ENCODE data around the gene REL. TPM values are rescaled to one million over a fixed set of nuclear protein-coding genes. Genes with fewer than 3 reads are reported as not detected.

Gene REL
- total and polyA plus RNA-seq, 9 of the 15 experiments (the other 6 are each of a cell fraction or from before 2014, with no cell fraction given): 0.63 to 8.6 (median 6.3) TPM

DNA sequence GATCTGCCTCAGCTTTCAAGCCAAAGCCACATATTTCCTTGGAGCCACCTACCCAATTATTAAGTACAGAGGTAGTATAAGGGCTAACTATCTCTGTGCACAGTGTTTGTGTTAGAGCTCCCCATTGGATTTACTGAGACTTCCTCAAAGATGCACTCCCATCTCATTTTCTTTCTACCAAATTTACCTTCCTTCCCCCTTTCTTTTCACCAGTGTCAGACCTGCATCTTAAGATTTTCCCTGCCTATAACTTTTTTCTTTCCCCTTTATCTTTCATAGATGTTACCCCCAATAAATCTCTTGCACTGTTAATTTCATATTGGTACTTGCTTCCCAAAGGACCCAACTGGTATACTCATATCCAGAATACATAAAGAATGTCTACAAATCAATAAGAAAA is 5.9 kb upstream of the REL start:
- Histone ChIP-seq H3K9me1 (ENCODE audit: control insufficient read depth, insufficient read depth, low read length) (no peaks in the 10 kb centered on the region), H3K79me2 (ENCODE audit: control insufficient read depth, insufficient read depth, low read length) (peaks cover 2% of the 10 kb centered on the region; the same call in 1 of the 3 replicates), H3K9me3 (replicated peaks; ENCODE audit: control insufficient read depth, insufficient read depth, low read depth, low read length) (no peaks in the 10 kb centered on the region), H3K4me1 (replicated peaks in 1 of 2; ENCODE audit: control insufficient read depth in 2 of 2, insufficient read depth in 2 of 2, low read length in 2 of 2) (0 out of 5 replicates have a peak, but pooled peaks cover 0 to 4% of the 10 kb centered on the region in 2 experiments), H4K20me1 (replicated peaks; ENCODE audit: control insufficient read depth, insufficient read depth, low read length) (no peaks in the 10 kb centered on the region), H3K4me3 (no peak overlapping the region), H2AFZ (ENCODE audit: low read depth, low read length) (no peak overlapping the region), H3K4me2 (ENCODE audit: insufficient read depth, low read length) (no peak overlapping the region), H3K36me3 (ENCODE audit: control insufficient read depth, insufficient read depth, low read length) (no peaks in the 10 kb centered on the region), H3K27ac (ENCODE audit: extremely low read depth, low read depth, low read length) (no peak overlapping the region), H3K27me3 (ENCODE audit: control insufficient read depth in 2 of 2, insufficient read depth in 2 of 2, low read length in 2 of 2) (no peaks in the 10 kb centered on the region), H3K9ac (ENCODE audit: insufficient read depth in 1 of 2, low read depth in 2 of 2, low read length in 2 of 2) (no peak overlapping the region)
- BruUV-seq (replicated peaks): no TSS peak
- ChIA-PET CTCF (ENCODE audit: low intra/inter-chr PET ratio) (no interaction called here), POLR2A (interaction anchor here (0.8 kb wide), 2 partner anchors 12 to 22 kb away, joined by 3 read pairs; no protein-coding TSS in a partner anchor)
- FAIRE-seq: no peak
- TF ChIP-seq MAFG (tag; conservative IDR thresholded peaks at IDR 0.05) (no peak), ZNF274 (IDR thresholded peaks at IDR 0.05; ENCODE audit: borderline replicate concordance, low read depth, low read length) (no peak), MXI1 (IDR thresholded peaks at IDR 0.05; ENCODE audit: low read depth, low read length) (no peak)
- TF ChIP-seq, protein P1, sequence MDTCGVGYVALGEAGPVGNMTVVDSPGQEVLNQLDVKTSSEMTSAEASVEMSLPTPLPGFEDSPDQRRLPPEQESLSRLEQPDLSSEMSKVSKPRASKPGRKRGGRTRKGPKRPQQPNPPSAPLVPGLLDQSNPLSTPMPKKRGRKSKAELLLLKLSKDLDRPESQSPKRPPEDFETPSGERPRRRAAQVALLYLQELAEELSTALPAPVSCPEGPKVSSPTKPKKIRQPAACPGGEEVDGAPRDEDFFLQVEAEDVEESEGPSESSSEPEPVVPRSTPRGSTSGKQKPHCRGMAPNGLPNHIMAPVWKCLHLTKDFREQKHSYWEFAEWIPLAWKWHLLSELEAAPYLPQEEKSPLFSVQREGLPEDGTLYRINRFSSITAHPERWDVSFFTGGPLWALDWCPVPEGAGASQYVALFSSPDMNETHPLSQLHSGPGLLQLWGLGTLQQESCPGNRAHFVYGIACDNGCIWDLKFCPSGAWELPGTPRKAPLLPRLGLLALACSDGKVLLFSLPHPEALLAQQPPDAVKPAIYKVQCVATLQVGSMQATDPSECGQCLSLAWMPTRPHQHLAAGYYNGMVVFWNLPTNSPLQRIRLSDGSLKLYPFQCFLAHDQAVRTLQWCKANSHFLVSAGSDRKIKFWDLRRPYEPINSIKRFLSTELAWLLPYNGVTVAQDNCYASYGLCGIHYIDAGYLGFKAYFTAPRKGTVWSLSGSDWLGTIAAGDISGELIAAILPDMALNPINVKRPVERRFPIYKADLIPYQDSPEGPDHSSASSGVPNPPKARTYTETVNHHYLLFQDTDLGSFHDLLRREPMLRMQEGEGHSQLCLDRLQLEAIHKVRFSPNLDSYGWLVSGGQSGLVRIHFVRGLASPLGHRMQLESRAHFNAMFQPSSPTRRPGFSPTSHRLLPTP (IDR thresholded peaks at IDR 0.05; ENCODE audit: borderline replicate concordance, extremely low read depth, insufficient read length): no peak
- in situ Hi-C loops (cut with MboI): no loop called here
- no peak for ATAC-seq
- no peak for DNase-seq (ENCODE audit: extremely low read depth in 1 of 4, low spot score in 3 of 4)
- intact Hi-C loops (cut with micrococcal nuclease): no loop called here
